B cell (primary cell): ENCODE data around the gene ARHGAP6.

Experiments
- EZH2 ChIP-seq: IDR thresholded peaks from 2 replicates; pipeline ENCODE4 v1.6.1; 2012; ENCODE audit warnings: borderline replicate concordance, low read depth, mild to moderate bottlenecking, moderate library complexity, low read length; ENCODE audit not compliant: insufficient read depth, poor library complexity, severe bottlenecking
- TF ChIP-seq, protein P1 (sequence below): fragments of 200-600 bp; IDR thresholded peaks from one replicate; pipeline ENCODE4 v1.8.0; 2022; ENCODE audit warnings: antibody characterized with exemption, mild to moderate bottlenecking

DNA sequence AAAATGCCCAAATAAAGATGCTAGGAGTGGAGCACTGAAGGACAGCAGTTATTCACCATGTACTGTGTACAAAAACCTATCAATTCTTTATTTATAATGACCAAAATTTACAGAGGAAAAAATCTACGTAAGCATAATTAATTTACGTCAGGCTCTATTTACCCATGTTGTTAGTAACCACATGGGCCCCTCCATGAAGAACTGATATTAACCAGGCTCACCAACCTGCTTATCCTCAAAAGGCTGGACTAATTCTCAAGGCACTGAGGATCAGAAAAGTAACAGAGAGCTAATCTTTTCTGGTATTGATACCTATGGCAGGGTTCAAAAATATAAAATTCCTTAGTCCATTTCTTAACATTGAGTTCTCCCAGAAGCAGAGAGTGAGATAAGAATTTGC, 140.0 kb downstream of the ARHGAP6 start:
- TF ChIP-seq, protein P1, sequence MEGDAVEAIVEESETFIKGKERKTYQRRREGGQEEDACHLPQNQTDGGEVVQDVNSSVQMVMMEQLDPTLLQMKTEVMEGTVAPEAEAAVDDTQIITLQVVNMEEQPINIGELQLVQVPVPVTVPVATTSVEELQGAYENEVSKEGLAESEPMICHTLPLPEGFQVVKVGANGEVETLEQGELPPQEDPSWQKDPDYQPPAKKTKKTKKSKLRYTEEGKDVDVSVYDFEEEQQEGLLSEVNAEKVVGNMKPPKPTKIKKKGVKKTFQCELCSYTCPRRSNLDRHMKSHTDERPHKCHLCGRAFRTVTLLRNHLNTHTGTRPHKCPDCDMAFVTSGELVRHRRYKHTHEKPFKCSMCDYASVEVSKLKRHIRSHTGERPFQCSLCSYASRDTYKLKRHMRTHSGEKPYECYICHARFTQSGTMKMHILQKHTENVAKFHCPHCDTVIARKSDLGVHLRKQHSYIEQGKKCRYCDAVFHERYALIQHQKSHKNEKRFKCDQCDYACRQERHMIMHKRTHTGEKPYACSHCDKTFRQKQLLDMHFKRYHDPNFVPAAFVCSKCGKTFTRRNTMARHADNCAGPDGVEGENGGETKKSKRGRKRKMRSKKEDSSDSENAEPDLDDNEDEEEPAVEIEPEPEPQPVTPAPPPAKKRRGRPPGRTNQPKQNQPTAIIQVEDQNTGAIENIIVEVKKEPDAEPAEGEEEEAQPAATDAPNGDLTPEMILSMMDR: no peak
- no peak for TF ChIP-seq EZH2
